Retinal pigment epithelial cell (primary cell): ENCODE measurements around the gene MRPS18C.
A peak's percentile ranks its signal among the peaks of the same experiment; 100 is the strongest.

Source experiments
- DNase-seq: peaks from one replicate; pipeline ENCODE4 v3.0.0-alpha.2; 2010; ENCODE audit warnings: low read depth
- H3K4me3 ChIP-seq: 2 replicates; pipeline ENCODE4 v1.5.1; 2011; ENCODE audit warnings: mild to moderate bottlenecking, low read length, control low read depth, moderate library complexity
- CTCF ChIP-seq: conservative IDR thresholded peaks from 2 replicates; pipeline ENCODE4 v1.5.1; 2011; ENCODE audit warnings: low read depth, low read length, control low read depth, inconsistent platforms

MRPS18C gene

GRCh38 chr4:83436680-83437079, 19.2 kb upstream of the MRPS18C start:
- TF ChIP-seq CTCF, result no peak
- DNase-seq, result no peak
- no peak overlapping the region for H3K4me3 ChIP-seq

GRCh38 chr4:83438719-83439118, 17.1 kb upstream of the MRPS18C start:
- TF ChIP-seq CTCF, result no peak
- DNase-seq, result no peak
- no peak overlapping the region for H3K4me3 ChIP-seq

- H3K4me3 ChIP-seq, result no peak overlapping the region
- TF ChIP-seq CTCF, result no peak
- DNase-seq, result no peak
Observed at GRCh38 chr4:83440148-83440814, 15.6 kb upstream of the MRPS18C start.

DNA sequence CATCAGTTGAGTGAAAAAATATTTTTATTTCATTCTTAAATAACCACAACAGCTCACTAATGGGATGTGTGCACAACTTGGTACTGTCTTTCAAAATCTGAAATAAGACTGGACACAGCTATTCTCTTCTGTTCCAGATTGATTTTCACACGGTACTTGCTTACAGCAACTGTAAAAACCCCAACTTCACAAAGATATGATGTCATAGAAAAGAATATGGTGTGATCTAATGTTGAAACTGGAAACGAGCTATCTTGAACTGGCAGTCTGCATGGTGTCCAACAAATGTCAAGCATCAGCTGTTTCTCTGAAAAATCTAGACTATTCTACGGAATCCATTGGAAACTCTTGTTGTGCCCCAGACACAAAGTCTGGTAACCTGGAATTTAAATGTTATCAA, 15.0 kb upstream of the MRPS18C start:
- no peak for DNase-seq
- TF ChIP-seq CTCF, result no peak
- H3K4me3 ChIP-seq, result no peak overlapping the region

- TF ChIP-seq CTCF, result no peak
- no peak overlapping the region for H3K4me3 ChIP-seq
- DNase-seq, result no peak
Observed at GRCh38 chr4:83449009-83449408, 6.8 kb upstream of the MRPS18C start.

DNA sequence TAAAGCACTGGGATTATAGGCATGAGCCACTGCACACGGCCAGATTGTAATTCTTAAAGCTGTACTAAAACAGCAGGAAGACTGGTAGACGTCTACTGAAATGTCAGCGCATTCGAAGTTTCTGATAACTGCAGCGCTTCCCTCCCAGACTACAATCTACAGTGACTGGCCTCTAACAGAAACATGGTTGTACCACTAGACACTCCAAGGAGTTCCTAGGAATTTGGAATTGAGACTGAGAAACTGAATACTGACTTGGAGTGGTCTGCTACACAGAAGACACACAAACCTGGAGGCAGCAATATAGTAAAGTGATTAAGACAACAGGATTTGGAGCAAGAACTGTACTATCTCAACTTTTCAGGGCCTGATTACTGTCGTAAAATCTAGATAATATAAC, 1.2 kb upstream of the MRPS18C start:
- peak; percentile 2 for DNase-seq
- peak overlapping the region; percentile 84 for H3K4me3 ChIP-seq
- TF ChIP-seq CTCF, result no peak

- H3K4me3 ChIP-seq, result peak overlapping the region; percentile 84
- no peak for TF ChIP-seq CTCF
- no peak for DNase-seq
Observed at GRCh38 chr4:83456184-83456501, 285 bp downstream of the MRPS18C start.
